RWPE2 (cell line): ENCODE data around the gene CPS1.

ENCODE experiments used
- ATAC-seq: fragments of 200-7000 bp; cut with Tn5 transposase; 3 replicates; pipeline ENCODE4 v1.9.1; 2021; ENCODE audit warnings: low read depth
- DNase-seq: peaks from one replicate; pipeline ENCODE4 v3.0.0-alpha.2; 2020; ENCODE audit warnings: low spot score
- H3K27ac ChIP-seq: fragments of 450-650 bp; 2 replicates; pipeline ENCODE4 v1.5.1; 2017; ENCODE audit warnings: mild to moderate bottlenecking; ENCODE audit not compliant: poor library complexity, severe bottlenecking
- H3K27me3 ChIP-seq: fragments of 250-450 bp; sonication (Bioruptor Pico); 2 replicates; pipeline ENCODE4 v1.5.1; 2021; ENCODE audit warnings: mild to moderate bottlenecking, moderate library complexity; ENCODE audit not compliant: insufficient read depth, poor library complexity, severe bottlenecking
- H3K36me3 ChIP-seq: fragments of 250-450 bp; sonication (Bioruptor Pico); 2 replicates; pipeline ENCODE4 v1.5.1; 2020; ENCODE audit warnings: low read depth, mild to moderate bottlenecking, moderate library complexity
- H3K4me1 ChIP-seq: fragments of 250-450 bp; sonication (Bioruptor Pico); 2 replicates; pipeline ENCODE4 v1.5.1; 2021; ENCODE audit warnings: mild to moderate bottlenecking, moderate library complexity; ENCODE audit not compliant: insufficient read depth, poor library complexity, severe bottlenecking
- H3K4me3 ChIP-seq: fragments of 250-450 bp; sonication (Bioruptor Pico); 2 replicates; pipeline ENCODE4 v1.5.1; 2021; ENCODE audit warnings: mild to moderate bottlenecking, moderate library complexity; ENCODE audit not compliant: severe bottlenecking
- H3K9me3 ChIP-seq: fragments of 250-450 bp; sonication (Bioruptor Pico); 2 replicates; pipeline ENCODE4 v1.5.1; 2021; ENCODE audit warnings: mild to moderate bottlenecking, moderate library complexity; ENCODE audit not compliant: severe bottlenecking
- TF ChIP-seq, protein P1 (sequence below): fragments of 450-650 bp; IDR thresholded peaks from one replicate; pipeline ENCODE4 v1.5.1; 2017; ENCODE audit warnings: mild to moderate bottlenecking, moderate library complexity; ENCODE audit not compliant: poor library complexity, severe bottlenecking

CPS1 gene

DNA sequence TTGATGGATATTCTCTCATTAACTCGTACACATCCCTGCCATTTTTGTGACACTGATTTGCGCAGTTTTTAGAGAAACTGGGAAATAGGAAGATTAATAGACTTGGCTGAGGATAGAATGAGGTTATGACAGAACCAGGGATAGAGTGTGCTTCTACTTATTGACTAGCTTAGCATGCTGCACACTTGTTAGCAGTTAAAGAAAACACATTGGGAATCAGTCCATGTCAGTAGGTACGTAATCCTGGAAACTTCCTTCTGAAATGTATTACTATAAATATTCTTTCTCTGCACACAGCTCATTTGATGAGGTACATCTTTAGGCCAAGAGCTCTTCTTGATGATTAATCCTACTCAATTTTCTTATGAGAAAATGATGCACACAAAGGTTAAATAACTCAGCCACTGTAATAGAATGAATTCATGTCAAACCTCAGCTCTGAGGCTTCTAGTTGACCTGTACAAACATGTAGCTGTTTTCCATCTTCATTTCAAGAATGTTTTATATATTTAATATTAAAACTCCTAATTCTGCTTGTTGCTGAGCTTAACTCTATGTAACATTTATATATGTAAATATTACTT, 12.3 kb upstream of the CPS1 start:
- no peak overlapping the region for H3K4me3 ChIP-seq
- H3K36me3 ChIP-seq: no peaks in the 10 kb centered on the region
- TF ChIP-seq, protein P1, sequence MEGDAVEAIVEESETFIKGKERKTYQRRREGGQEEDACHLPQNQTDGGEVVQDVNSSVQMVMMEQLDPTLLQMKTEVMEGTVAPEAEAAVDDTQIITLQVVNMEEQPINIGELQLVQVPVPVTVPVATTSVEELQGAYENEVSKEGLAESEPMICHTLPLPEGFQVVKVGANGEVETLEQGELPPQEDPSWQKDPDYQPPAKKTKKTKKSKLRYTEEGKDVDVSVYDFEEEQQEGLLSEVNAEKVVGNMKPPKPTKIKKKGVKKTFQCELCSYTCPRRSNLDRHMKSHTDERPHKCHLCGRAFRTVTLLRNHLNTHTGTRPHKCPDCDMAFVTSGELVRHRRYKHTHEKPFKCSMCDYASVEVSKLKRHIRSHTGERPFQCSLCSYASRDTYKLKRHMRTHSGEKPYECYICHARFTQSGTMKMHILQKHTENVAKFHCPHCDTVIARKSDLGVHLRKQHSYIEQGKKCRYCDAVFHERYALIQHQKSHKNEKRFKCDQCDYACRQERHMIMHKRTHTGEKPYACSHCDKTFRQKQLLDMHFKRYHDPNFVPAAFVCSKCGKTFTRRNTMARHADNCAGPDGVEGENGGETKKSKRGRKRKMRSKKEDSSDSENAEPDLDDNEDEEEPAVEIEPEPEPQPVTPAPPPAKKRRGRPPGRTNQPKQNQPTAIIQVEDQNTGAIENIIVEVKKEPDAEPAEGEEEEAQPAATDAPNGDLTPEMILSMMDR: no peak
- no peaks in the 10 kb centered on the region for H3K27me3 ChIP-seq
- H3K27ac ChIP-seq: no peak overlapping the region
- no peaks in the 10 kb centered on the region for H3K9me3 ChIP-seq
- DNase-seq (no peak), ATAC-seq (no peak)
- H3K4me1 ChIP-seq: no peaks in the 10 kb centered on the region

DNA sequence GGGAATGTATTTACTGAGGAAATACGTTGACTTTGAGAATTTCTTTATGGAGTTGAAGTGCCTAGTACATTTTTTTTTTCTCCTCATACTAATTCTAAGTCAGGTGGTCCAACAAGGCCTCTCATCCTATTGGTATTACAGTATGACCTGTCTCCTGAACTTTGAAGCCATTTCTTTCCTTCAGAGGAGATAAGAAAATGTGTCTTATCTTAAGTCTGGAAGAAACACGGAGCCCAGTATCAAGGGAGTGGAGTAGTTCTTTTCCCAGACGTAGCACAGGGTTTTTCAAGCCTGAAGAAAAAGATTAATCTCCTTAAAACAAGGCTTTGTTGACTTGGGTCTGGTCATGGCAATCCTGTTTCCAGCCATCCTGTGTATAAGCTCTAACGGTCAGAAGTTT, 11.6 kb upstream of the CPS1 start:
- Histone ChIP-seq H3K4me3 (no peak overlapping the region), H3K36me3 (no peaks in the 10 kb centered on the region), H3K4me1 (no peaks in the 10 kb centered on the region), H3K27me3 (no peaks in the 10 kb centered on the region), H3K27ac (no peak overlapping the region), H3K9me3 (no peaks in the 10 kb centered on the region)
- TF ChIP-seq, protein P1: no peak
- DNase-seq (no peak), ATAC-seq (no peak)

DNA sequence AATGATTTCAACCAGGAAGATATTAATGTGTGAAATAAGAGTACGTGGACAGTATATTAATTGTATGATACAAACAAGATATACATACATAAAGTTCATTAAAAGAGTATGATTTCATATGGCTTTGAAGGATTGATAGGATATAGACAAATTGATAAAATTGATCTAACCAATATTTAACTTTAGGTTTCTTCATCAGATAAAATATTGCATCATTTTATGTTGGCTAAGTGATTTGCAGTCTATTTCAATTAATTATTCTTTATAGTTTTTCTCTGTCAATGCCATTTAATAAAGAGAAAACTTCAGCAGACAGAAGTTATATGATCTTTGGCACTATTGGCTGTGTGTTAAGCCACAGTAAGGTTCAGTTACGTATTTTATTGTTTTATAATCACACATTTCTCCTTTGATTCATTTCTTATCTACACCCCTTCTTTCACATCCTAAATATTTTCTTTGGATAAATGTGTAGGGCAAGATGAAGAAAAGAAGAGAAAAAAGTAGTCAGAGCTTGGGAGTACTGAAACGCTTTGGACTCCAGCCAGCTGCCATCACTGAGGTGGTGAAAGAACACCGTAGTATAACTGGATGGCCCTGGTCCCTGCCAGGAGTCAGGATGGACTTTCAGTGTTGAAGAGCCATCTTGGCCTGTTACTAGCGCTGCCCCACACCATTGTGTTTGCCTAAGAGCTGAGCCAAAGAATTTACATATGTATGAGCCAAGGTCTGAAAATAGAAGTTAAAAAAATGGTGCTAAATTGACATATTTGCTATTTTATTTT, 9.8 kb upstream of the CPS1 start:
- no peaks in the 10 kb centered on the region for H3K4me1 ChIP-seq
- H3K36me3 ChIP-seq: no peaks in the 10 kb centered on the region
- no peak for DNase-seq
- no peak overlapping the region for H3K4me3 ChIP-seq
- H3K27me3 ChIP-seq: no peaks in the 10 kb centered on the region
- no peaks in the 10 kb centered on the region for H3K9me3 ChIP-seq
- H3K27ac ChIP-seq: no peak overlapping the region
- ATAC-seq: no peak
- TF ChIP-seq, protein P1: no peak

DNA sequence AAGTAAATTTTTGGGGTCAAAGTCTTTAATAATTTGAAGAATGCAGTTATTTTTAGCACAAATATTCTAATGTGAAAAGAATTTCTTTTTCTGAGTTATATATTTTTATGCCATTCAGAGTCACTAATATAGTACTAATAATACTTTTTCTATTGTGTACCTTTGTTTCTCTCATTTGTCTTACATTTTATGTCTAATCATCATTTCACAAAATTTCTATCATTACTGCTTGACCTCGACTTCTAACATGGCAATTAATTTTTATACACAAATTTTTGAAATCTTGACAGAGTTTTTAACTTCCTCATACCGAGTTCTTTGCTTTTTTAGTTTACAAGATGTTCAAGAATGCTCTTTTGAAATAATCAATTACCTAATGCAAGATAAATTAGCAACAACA, 8.4 kb upstream of the CPS1 start:
- H3K27me3 ChIP-seq: no peaks in the 10 kb centered on the region
- H3K36me3 ChIP-seq: no peaks in the 10 kb centered on the region
- no peak overlapping the region for H3K27ac ChIP-seq
- H3K9me3 ChIP-seq: no peaks in the 10 kb centered on the region
- DNase-seq (no peak), ATAC-seq (no peak)
- no peaks in the 10 kb centered on the region for H3K4me1 ChIP-seq
- H3K4me3 ChIP-seq: no peak overlapping the region
- TF ChIP-seq, protein P1: no peak

DNA sequence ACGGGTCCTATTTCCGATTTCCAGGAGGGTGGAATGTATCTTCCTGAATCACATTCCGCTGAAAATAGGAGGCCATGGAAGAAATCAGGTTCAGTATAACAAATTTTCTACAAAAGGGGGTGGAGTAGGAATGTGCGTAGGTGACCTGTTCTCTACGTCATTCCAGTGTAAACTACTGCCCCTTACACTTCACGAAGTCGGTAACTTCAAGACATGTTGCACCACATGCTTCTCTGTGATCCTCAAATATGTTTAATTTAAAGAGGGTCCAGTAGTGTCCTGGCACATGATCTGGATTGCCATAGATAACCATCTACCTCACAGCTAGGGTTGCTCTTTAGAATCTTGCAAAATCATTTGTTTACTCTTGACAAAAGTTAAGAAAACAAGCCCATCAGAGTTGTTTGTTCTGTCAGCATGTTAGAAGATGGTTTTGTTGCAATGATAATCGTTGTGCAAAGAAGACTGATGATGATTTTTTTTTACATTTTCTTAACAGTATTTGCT, 7.5 kb upstream of the CPS1 start:
- H3K4me1 ChIP-seq: peaks cover 4% of the 10 kb centered on the region
- no peaks in the 10 kb centered on the region for H3K27me3 ChIP-seq
- TF ChIP-seq, protein P1: no peak
- no peaks in the 10 kb centered on the region for H3K36me3 ChIP-seq
- H3K9me3 ChIP-seq: no peaks in the 10 kb centered on the region
- ATAC-seq (no peak), DNase-seq (no peak)
- no peak overlapping the region for H3K4me3 ChIP-seq
- H3K27ac ChIP-seq: no peak overlapping the region
